RWPE1 (cell line): ENCODE measurements around the gene RGS14.

ENCODE experiments used
- CTCF ChIA-PET: fragments of 350-600 bp; sonication (Branson Sonifier 250); formaldehyde crosslinking; extraction: SDS; loops from one replicate; lab custom pipeline; 2021; lab: Yijun Ruan, JAX
- POLR2A ChIA-PET: fragments of 400-600 bp; formaldehyde crosslinking; extraction: SDS; loops from one replicate; lab custom pipeline; 2020; ENCODE audit warnings: antibody characterized with exemption; ENCODE audit not compliant: low non-redundant PET; lab: Yijun Ruan, JAX
- DNase-seq: peaks from one replicate; pipeline ENCODE4 v3.0.0; 2012; ENCODE audit warnings: low spot score
- H3K27ac ChIP-seq: fragments of 450-650 bp; 2 replicates; pipeline ENCODE4 v1.5.1; 2017
- CTCF ChIP-seq: fragments of 450-650 bp; conservative IDR thresholded peaks from 2 replicates; pipeline ENCODE4 v1.5.1; 2017; ENCODE audit warnings: low read depth, mild to moderate bottlenecking

Gene RGS14

GRCh38 chr5:177421062-177421798, 63.5 kb downstream of the RGS14 start:
- ChIA-PET CTCF (interaction anchor here (0.6 kb wide), 1 partner anchor 17 kb away, joined by 3 read pairs; no protein-coding TSS in a partner anchor), POLR2A (no interaction called here)
- no peak for DNase-seq
- no peak for TF ChIP-seq CTCF
- H3K27ac ChIP-seq = no peak overlapping the region
